ENCODE results near the gene CDC42BPG. TPM values are rescaled to one million over a fixed set of nuclear protein-coding genes. Genes with fewer than 3 reads are reported as not detected.

CDC42BPG gene
- total and polyA plus RNA-seq, 9 of the 15 experiments (the other 6 are each of a cell fraction or from before 2014, with no cell fraction given) = 0.04 to 8.8 (median 2.1) TPM

DNA sequence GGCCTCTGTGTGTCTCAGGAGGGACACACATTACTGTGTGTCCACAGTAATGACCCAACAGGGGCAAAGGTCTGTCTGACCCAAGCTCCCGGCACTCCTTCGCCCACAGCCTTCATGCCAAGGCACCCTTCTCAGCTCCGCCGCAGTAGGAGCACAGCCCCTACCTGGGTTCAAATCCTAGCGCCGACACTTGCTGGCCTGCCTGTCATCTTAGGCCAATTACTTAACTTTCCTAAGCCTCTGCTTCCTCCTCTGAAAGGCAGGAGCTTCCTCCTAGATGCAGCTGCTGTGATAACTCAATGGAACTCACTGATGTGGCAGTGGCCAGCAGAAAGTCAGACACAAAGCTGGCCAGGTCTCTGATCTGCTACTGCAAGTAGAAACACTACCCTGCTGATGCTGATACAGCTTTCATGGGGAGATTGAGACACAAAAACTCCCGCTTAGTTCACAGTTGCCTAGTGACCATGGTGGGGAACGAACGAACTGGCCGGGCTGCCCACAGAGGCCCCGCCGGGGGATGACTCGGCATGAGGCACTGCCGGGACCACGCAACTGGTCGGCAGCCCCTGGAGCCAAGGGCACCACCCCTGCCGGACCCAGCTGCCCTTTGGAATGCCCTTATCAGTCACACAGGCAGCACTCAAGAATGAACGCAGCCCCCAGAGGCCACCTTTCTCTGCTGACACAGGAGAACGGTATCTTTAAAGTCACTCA is 25.9 kb upstream of the CDC42BPG start (continued):
- TF ChIP-seq, protein P1, sequence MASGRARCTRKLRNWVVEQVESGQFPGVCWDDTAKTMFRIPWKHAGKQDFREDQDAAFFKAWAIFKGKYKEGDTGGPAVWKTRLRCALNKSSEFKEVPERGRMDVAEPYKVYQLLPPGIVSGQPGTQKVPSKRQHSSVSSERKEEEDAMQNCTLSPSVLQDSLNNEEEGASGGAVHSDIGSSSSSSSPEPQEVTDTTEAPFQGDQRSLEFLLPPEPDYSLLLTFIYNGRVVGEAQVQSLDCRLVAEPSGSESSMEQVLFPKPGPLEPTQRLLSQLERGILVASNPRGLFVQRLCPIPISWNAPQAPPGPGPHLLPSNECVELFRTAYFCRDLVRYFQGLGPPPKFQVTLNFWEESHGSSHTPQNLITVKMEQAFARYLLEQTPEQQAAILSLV (tag; IDR thresholded peaks at IDR 0.05) = no peak
- TF ChIP-seq NFE2 (IDR thresholded peaks at IDR 0.05; ENCODE audit: low read depth) (peak; percentile 81), SIN3A (IDR thresholded peaks at IDR 0.05; ENCODE audit: borderline replicate concordance in 2 of 2, control insufficient read depth in 1 of 2, low read depth in 2 of 2, low read length in 2 of 2) (peak in 1 of 2 experiments; percentile 42; a peak in 1 of 4 replicates), RBM15 (IDR thresholded peaks at IDR 0.05; ENCODE audit: insufficient read depth, low read length) (no peak), KLF1 (tag; IDR thresholded peaks at IDR 0.05) (no peak), GATA2 (CRISPR knock-in tag; IDR thresholded peaks at IDR 0.05) (peak; percentile 87), ETV1 (tag; conservative IDR thresholded peaks at IDR 0.05; ENCODE audit: low read depth) (peak; percentile 69), NEUROD1 (IDR thresholded peaks at IDR 0.05; ENCODE audit: borderline replicate concordance, low read depth, low read length, partially characterized antibody) (no peak), SAFB (IDR thresholded peaks at IDR 0.05; ENCODE audit: borderline replicate concordance, low read depth, low read length) (no peak), NELFE (IDR thresholded peaks at IDR 0.05; ENCODE audit: insufficient read depth, insufficient read length) (no peak), EGR1 (conservative IDR thresholded peaks at IDR 0.05) (no peak), FOXP1 (CRISPR knock-in tag; IDR thresholded peaks at IDR 0.05) (0 out of 2 replicates have a peak, but pooled peaks have one; percentile 16), HMG20A (CRISPR knock-in tag; conservative IDR thresholded peaks at IDR 0.05) (no peak), MECOM (CRISPR knock-in tag; IDR thresholded peaks at IDR 0.05) (0 out of 2 replicates have a peak, but pooled peaks have one; percentile 18), ATF7 (IDR thresholded peaks at IDR 0.05) (peak; percentile 34; the same call in 1 of the 2 replicates)
- TF ChIP-seq, protein P2, sequence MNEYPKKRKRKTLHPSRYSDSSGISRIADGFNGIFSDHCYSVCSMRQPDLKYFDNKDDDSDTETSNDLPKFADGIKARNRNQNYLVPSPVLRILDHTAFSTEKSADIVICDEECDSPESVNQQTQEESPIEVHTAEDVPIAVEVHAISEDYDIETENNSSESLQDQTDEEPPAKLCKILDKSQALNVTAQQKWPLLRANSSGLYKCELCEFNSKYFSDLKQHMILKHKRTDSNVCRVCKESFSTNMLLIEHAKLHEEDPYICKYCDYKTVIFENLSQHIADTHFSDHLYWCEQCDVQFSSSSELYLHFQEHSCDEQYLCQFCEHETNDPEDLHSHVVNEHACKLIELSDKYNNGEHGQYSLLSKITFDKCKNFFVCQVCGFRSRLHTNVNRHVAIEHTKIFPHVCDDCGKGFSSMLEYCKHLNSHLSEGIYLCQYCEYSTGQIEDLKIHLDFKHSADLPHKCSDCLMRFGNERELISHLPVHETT (CRISPR knock-in tag; conservative IDR thresholded peaks at IDR 0.05 in 1 of 2, IDR thresholded peaks at IDR 0.05 in 1 of 2) = peak in 1 of 2 experiments; percentile 58; a peak in 1 of 4 replicates
- TF ChIP-seq, protein P3, sequence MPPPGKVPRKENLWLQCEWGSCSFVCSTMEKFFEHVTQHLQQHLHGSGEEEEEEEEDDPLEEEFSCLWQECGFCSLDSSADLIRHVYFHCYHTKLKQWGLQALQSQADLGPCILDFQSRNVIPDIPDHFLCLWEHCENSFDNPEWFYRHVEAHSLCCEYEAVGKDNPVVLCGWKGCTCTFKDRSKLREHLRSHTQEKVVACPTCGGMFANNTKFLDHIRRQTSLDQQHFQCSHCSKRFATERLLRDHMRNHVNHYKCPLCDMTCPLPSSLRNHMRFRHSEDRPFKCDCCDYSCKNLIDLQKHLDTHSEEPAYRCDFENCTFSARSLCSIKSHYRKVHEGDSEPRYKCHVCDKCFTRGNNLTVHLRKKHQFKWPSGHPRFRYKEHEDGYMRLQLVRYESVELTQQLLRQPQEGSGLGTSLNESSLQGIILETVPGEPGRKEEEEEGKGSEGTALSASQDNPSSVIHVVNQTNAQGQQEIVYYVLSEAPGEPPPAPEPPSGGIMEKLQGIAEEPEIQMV (tag; conservative IDR thresholded peaks at IDR 0.05; ENCODE audit: low read depth) = no peak
- TF ChIP-seq, protein P4, sequence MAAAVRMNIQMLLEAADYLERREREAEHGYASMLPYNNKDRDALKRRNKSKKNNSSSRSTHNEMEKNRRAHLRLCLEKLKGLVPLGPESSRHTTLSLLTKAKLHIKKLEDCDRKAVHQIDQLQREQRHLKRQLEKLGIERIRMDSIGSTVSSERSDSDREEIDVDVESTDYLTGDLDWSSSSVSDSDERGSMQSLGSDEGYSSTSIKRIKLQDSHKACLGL (CRISPR knock-in tag; IDR thresholded peaks at IDR 0.05; ENCODE audit: borderline replicate concordance, poor library complexity, severe bottlenecking) = no peak
- TF ChIP-seq, protein P5, sequence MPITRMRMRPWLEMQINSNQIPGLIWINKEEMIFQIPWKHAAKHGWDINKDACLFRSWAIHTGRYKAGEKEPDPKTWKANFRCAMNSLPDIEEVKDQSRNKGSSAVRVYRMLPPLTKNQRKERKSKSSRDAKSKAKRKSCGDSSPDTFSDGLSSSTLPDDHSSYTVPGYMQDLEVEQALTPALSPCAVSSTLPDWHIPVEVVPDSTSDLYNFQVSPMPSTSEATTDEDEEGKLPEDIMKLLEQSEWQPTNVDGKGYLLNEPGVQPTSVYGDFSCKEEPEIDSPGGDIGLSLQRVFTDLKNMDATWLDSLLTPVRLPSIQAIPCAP (CRISPR knock-in tag; IDR thresholded peaks at IDR 0.05; ENCODE audit: borderline replicate concordance) = no peak
- TF ChIP-seq, protein P6, sequence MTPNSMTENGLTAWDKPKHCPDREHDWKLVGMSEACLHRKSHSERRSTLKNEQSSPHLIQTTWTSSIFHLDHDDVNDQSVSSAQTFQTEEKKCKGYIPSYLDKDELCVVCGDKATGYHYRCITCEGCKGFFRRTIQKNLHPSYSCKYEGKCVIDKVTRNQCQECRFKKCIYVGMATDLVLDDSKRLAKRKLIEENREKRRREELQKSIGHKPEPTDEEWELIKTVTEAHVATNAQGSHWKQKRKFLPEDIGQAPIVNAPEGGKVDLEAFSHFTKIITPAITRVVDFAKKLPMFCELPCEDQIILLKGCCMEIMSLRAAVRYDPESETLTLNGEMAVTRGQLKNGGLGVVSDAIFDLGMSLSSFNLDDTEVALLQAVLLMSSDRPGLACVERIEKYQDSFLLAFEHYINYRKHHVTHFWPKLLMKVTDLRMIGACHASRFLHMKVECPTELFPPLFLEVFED (CRISPR knock-in tag; conservative IDR thresholded peaks at IDR 0.05) = no peak

All from K562 (cell line).